ENCODE data around the gene SIAH1. TPM values are rescaled to one million over a fixed set of nuclear protein-coding genes. Genes with fewer than 3 reads are reported as not detected.

Gene SIAH1
- total and polyA plus RNA-seq, 2 of the 8 experiments (the other 6 are each of a cell fraction or from before 2014, with no cell fraction given) = 19.5 to 33.9 TPM

GRCh38 chr16:48317614-48318315, 67.4 kb downstream of the SIAH1 start (continued):
- TF ChIP-seq CREB1 (IDR thresholded peaks at IDR 0.05) (no peak), CHD1 (IDR thresholded peaks at IDR 0.05; ENCODE audit: low read depth, low read length) (no peak), SRF (IDR thresholded peaks at IDR 0.05; ENCODE audit: low read depth, low read length) (no peak), SAP30 (IDR thresholded peaks at IDR 0.05; ENCODE audit: insufficient read depth, insufficient replicate concordance, low read length) (no peak), NRF1 (IDR thresholded peaks at IDR 0.05; ENCODE audit: low read depth, low read length) (no peak), SP1 (IDR thresholded peaks at IDR 0.05; ENCODE audit: low read depth, low read length) (no peak), ASH2L (IDR thresholded peaks at IDR 0.05; ENCODE audit: low read length) (no peak), CBX8 (IDR thresholded peaks at IDR 0.05; ENCODE audit: borderline replicate concordance, low read depth, low read length) (no peak)

All from H1 (cell line).